CD4-positive, CD25-positive, alpha-beta regulatory T cell (primary cell): Measurements from ENCODE around the gene PSMD12. TPM values are rescaled to one million over a fixed set of nuclear protein-coding genes. Genes with fewer than 3 reads are reported as not detected.
A peak's percentile ranks its signal among the peaks of the same experiment; 100 is the strongest.

Experiments
- ATAC-seq, 2 donors: fragments of 150-1000 bp; cut with Tn5 transposase; one replicate each; pipeline ENCODE4 v1.10.0; 2021; ENCODE audit warnings: low read depth in 2 of 2, moderate number of reproducible peaks in 2 of 2, moderate library complexity in 1 of 2
- DNase-seq, 3 donors: peaks; one replicate each; pipeline versions ENCODE4 v3.0.0 to v3.0.0-alpha.2; 2012 to 2022; ENCODE audit warnings: mixed read lengths in 1 of 3
- H3K27ac ChIP-seq: one replicate; pipeline ENCODE4 v1.7.0; 2013; ENCODE audit warnings: mild to moderate bottlenecking, low read length; ENCODE audit not compliant: insufficient read depth, poor library complexity, severe bottlenecking
- H3K27me3 ChIP-seq: one replicate; pipeline ENCODE4 v1.7.0; 2013; ENCODE audit warnings: low read length; ENCODE audit not compliant: control insufficient read depth, insufficient read depth
- H3K36me3 ChIP-seq: one replicate; pipeline ENCODE4 v1.7.0; 2013; ENCODE audit warnings: mild to moderate bottlenecking, low read length, moderate library complexity; ENCODE audit not compliant: control insufficient read depth, insufficient read depth
- H3K4me1 ChIP-seq: 2 replicates; pipeline ENCODE4 v1.7.0; 2013; ENCODE audit warnings: mild to moderate bottlenecking, low read length; ENCODE audit not compliant: insufficient read depth, control insufficient read depth, poor library complexity, severe bottlenecking
- H3K4me3 ChIP-seq: one replicate; pipeline ENCODE4 v1.7.0; 2013; ENCODE audit warnings: low read depth, mild to moderate bottlenecking, low read length, moderate library complexity
- H3K9me3 ChIP-seq, 2 experiments: 1 replicate in 1 of 2; 2 replicates in 1 of 2; pipeline ENCODE4 v1.7.0; 2013; ENCODE audit warnings: low read length in 2 of 2, mild to moderate bottlenecking in 1 of 2, moderate library complexity in 1 of 2; ENCODE audit not compliant: control insufficient read depth in 2 of 2
- H3K27ac Mint-ChIP-seq, 3 donors: one replicate each; pipeline ENCODE4 v1.8.0; 2020 to 2022; ENCODE audit warnings: mild to moderate bottlenecking in 3 of 3, mixed read lengths in 3 of 3, moderate library complexity in 2 of 3
- H3K27me3 Mint-ChIP-seq: one replicate; pipeline ENCODE4 v1.8.0; 2022; ENCODE audit warnings: mild to moderate bottlenecking, mixed read lengths
- H3K36me3 Mint-ChIP-seq: one replicate; pipeline ENCODE4 v1.8.0; 2020; ENCODE audit warnings: mixed read lengths
- H3K4me1 Mint-ChIP-seq, 4 donors: one replicate each; pipeline ENCODE4 v1.8.0; 2020 to 2022; ENCODE audit warnings: mixed read lengths in 4 of 4, mild to moderate bottlenecking in 1 of 4
- H3K4me3 Mint-ChIP-seq, 4 donors: one replicate each; pipeline ENCODE4 v1.8.0; 2020 to 2022; ENCODE audit warnings: mild to moderate bottlenecking in 4 of 4, mixed read lengths in 4 of 4, moderate library complexity in 3 of 4
- H3K9me3 Mint-ChIP-seq, 7 donors: one replicate each; pipeline ENCODE4 v1.8.0; 2020 to 2022; ENCODE audit warnings: mixed read lengths in 7 of 7, mild to moderate bottlenecking in 3 of 7, moderate library complexity in 2 of 7
- polyA plus RNA-seq, 4 donors: library from polyadenylated mRNA; unstranded; fragments of 300-500 nt; fragmentation: Illumina TruSeq; gene quantifications; one replicate each; pipeline ENCODE4 v1.2.3, GENCODE V29; 2021
- total RNA-seq: library from RNA; stranded (reverse); gene quantifications from one replicate; pipeline ENCODE4 v1.2.3, GENCODE V29; 2022

Gene PSMD12
- total and polyA plus RNA-seq, 5 donors from 2014 or later: 31.7 to 44.2 (median 38.9) TPM

DNA sequence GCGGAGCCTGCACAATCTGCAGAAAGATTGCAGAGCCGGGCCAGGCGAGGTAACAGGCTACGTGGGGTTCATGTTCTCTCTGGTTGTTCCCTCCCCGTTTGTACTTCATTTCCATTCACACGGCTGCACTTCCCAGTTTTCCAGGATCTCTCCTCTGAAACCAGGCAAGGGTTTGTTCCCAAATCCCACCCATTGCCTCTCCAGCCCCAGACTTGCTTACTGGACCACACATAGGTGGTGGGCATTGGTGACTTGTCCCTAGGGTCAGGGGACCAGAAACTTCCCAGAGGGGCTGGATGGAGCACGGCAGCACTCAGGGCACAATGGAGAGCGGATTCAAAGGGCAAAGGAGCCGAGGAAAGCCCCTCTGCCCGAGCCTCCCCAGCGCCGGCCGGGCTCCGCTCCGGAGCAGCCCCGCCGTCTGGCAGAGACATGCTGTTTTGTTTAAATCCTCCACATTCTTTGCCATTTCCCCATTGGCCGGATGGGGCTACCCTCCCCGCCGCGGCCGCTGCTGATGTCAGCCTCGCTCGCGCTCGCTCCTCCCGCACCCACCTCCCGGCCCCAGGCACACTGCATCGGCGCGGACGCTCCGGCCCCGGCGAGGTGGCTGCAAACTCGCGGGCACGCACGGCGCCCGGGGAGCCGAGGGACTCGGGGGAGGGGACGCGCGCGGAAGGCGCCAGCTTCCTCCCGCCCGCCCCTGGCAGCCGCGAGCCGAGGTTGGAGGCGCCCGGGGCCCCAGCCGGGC lies 10.5 kb upstream of the PSMD12 start, which contains the start of gene PITPNC1:
TSS of gene PITPNC1 (plus strand) at position 545 of the 751 bp plus-strand sequence.
- peak; percentile 78 to 90 (median 83) for DNase-seq
- peaks cover 33% of the 10 kb centered on the region for H3K4me1 ChIP-seq
- Mint-ChIP-seq H3K4me1 (peaks cover 0 to 44% (median 32%) of the 10 kb centered on the region in 4 donors), H3K36me3 (no peaks in the 10 kb centered on the region), H3K4me3 (peak within 1 kb of the TSS; percentile 92 to 95 (median 94)), H3K9me3 (no peaks in the 10 kb centered on the region), H3K27me3 (peaks cover 5% of the 10 kb centered on the region), H3K27ac (peak within 1 kb of the TSS; percentile 43 to 92 (median 78))
- peak within 1 kb of the TSS; percentile 77 for H3K4me3 ChIP-seq
- H3K9me3 ChIP-seq: no peaks in the 10 kb centered on the region
- peak; percentile 76 to 78 for ATAC-seq
- H3K27me3 ChIP-seq: no peaks in the 10 kb centered on the region
- no peaks in the 10 kb centered on the region for H3K36me3 ChIP-seq
- peak within 1 kb of the TSS; percentile 74 for H3K27ac ChIP-seq

GRCh38 chr17:67376415-67376736 lies 10.0 kb upstream of the PSMD12 start:
- peak overlapping the region; percentile 73 to 94 (median 92) for H3K4me3 Mint-ChIP-seq
- peak overlapping the region in 2 of 3 donors; percentile 78 to 92 for H3K27ac Mint-ChIP-seq
- no peaks in the 10 kb centered on the region for H3K36me3 Mint-ChIP-seq
- peaks cover 33% of the 10 kb centered on the region for H3K4me1 ChIP-seq
- peaks cover 0 to 39% (median 27%) of the 10 kb centered on the region in 4 donors for H3K4me1 Mint-ChIP-seq
- H3K9me3 Mint-ChIP-seq: no peaks in the 10 kb centered on the region
- H3K4me3 ChIP-seq: peak overlapping the region; percentile 77
- H3K27me3 Mint-ChIP-seq: peaks cover 5% of the 10 kb centered on the region
- ATAC-seq (no peak), DNase-seq (no peak)
- H3K36me3 ChIP-seq: no peaks in the 10 kb centered on the region
- peak overlapping the region; percentile 74 for H3K27ac ChIP-seq
- no peaks in the 10 kb centered on the region for H3K9me3 ChIP-seq
- H3K27me3 ChIP-seq: no peaks in the 10 kb centered on the region

GRCh38 chr17:67375716-67376115 lies 9.3 kb upstream of the PSMD12 start:
- DNase-seq: no peak
- Mint-ChIP-seq H3K9me3 (no peaks in the 10 kb centered on the region), H3K27ac (peak overlapping the region in 2 of 3 donors; percentile 32 to 78), H3K27me3 (peaks cover 5% of the 10 kb centered on the region), H3K36me3 (no peaks in the 10 kb centered on the region), H3K4me1 (peaks cover 0 to 38% (median 27%) of the 10 kb centered on the region in 4 donors), H3K4me3 (peak overlapping the region; percentile 58 to 94 (median 82))
- Histone ChIP-seq H3K27me3 (no peaks in the 10 kb centered on the region), H3K27ac (no peak overlapping the region), H3K9me3 (no peaks in the 10 kb centered on the region), H3K36me3 (no peaks in the 10 kb centered on the region), H3K4me1 (peaks cover 33% of the 10 kb centered on the region), H3K4me3 (no peak overlapping the region)
- ATAC-seq: no peak

- H3K4me3 ChIP-seq: no peak overlapping the region
- Mint-ChIP-seq H3K4me3 (peak overlapping the region in 3 of 4 donors; percentile 66 to 96 (median 80)), H3K27ac (peak overlapping the region in 1 of 3 donors; percentile 18), H3K36me3 (no peaks in the 10 kb centered on the region), H3K4me1 (peaks cover 0 to 35% (median 27%) of the 10 kb centered on the region in 4 donors), H3K27me3 (peaks cover 5% of the 10 kb centered on the region), H3K9me3 (no peaks in the 10 kb centered on the region)
- no peaks in the 10 kb centered on the region for H3K27me3 ChIP-seq
- no peak for DNase-seq
- peaks cover 31% of the 10 kb centered on the region for H3K4me1 ChIP-seq
- no peaks in the 10 kb centered on the region for H3K9me3 ChIP-seq
- H3K27ac ChIP-seq: no peak overlapping the region
- no peaks in the 10 kb centered on the region for H3K36me3 ChIP-seq
- ATAC-seq: no peak
Observed at GRCh38 chr17:67375054-67375427, 8.7 kb upstream of the PSMD12 start.

DNA sequence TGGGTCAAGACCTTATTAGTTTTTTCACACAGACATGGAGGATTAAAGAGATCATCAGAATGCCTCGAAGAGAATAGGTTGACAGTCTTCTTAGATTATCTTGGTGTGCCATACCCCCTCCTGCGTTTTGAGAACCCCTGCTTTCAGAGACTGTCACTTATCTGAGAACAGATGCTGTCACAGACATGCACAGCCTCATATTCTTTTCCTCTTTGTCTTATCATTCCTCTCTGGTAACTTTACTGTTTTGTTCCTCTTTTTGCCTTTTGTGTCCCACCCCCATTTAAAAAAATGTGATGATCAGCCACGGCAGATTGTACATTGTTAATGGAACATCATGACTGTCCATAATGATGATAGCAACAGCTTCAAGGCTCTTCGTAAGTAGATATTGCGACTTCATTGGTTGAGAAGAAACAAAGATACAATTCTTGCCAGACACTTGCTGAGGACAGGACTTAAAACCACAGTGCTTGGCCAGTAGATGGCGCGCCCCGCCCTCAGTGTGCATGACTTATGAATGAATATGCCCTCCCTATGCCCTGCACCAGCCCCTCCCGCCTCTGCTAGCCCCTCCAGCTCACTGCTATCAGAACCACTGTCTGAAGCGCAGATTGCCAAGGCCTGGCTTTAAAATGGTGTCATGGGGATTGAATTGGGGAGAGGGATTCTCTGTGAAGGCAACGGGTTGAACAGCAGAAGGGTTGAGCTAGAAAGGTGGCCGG lies 8.1 kb upstream of the PSMD12 start:
- Mint-ChIP-seq H3K4me1 (peaks cover 0 to 30% (median 21%) of the 10 kb centered on the region in 4 donors), H3K9me3 (no peaks in the 10 kb centered on the region), H3K27ac (peak overlapping the region; percentile 18 to 81 (median 47)), H3K27me3 (peaks cover 5% of the 10 kb centered on the region), H3K4me3 (peak overlapping the region; percentile 55 to 96 (median 73)), H3K36me3 (no peaks in the 10 kb centered on the region)
- H3K27me3 ChIP-seq: no peaks in the 10 kb centered on the region
- H3K27ac ChIP-seq: no peak overlapping the region
- no peaks in the 10 kb centered on the region for H3K36me3 ChIP-seq
- no peaks in the 10 kb centered on the region for H3K9me3 ChIP-seq
- ATAC-seq (peak; percentile 49 to 59), DNase-seq (peak; percentile 75 to 90 (median 85))
- no peak overlapping the region for H3K4me3 ChIP-seq
- H3K4me1 ChIP-seq: peaks cover 26% of the 10 kb centered on the region

GRCh38 chr17:67372751-67373150 lies 6.4 kb upstream of the PSMD12 start:
- no peak overlapping the region for H3K27ac Mint-ChIP-seq
- H3K27me3 Mint-ChIP-seq: peaks cover 5% of the 10 kb centered on the region
- no peaks in the 10 kb centered on the region for H3K36me3 Mint-ChIP-seq
- no peak overlapping the region for H3K4me3 Mint-ChIP-seq
- DNase-seq: no peak
- H3K9me3 Mint-ChIP-seq: no peaks in the 10 kb centered on the region
- Histone ChIP-seq H3K27ac (no peak overlapping the region), H3K27me3 (no peaks in the 10 kb centered on the region), H3K4me1 (peaks cover 16% of the 10 kb centered on the region), H3K9me3 (no peaks in the 10 kb centered on the region), H3K36me3 (no peaks in the 10 kb centered on the region), H3K4me3 (no peak overlapping the region)
- ATAC-seq: no peak
- H3K4me1 Mint-ChIP-seq: peaks cover 0 to 22% (median 16%) of the 10 kb centered on the region in 4 donors

GRCh38 chr17:67369676-67370075 lies 3.3 kb upstream of the PSMD12 start:
- Mint-ChIP-seq H3K4me1 (peaks cover 15 to 26% (median 20%) of the 10 kb centered on the region in 4 donors), H3K27ac (peak overlapping the region in 1 of 3 donors; percentile 20), H3K4me3 (peak overlapping the region in 1 of 4 donors; percentile 16), H3K27me3 (peaks cover 1% of the 10 kb centered on the region), H3K9me3 (no peaks in the 10 kb centered on the region), H3K36me3 (no peaks in the 10 kb centered on the region)
- Histone ChIP-seq H3K27me3 (no peaks in the 10 kb centered on the region), H3K36me3 (no peaks in the 10 kb centered on the region), H3K9me3 (no peaks in the 10 kb centered on the region), H3K4me3 (no peak overlapping the region), H3K27ac (no peak overlapping the region), H3K4me1 (peaks cover 19% of the 10 kb centered on the region)
- ATAC-seq: no peak
- DNase-seq: no peak
